WI38 (cell line): ENCODE data around the gene GRAMD2B.
"Not testable (repeated sequence)": the region's sequence is repeated elsewhere in the genome, so short reads cannot be mapped to it uniquely, and the experiment has no call there.

Source experiments
- H3K4me3 ChIP-seq: 2 replicates; pipeline ENCODE4 v1.5.1; 2011; ENCODE audit warnings: low read depth, mild to moderate bottlenecking, control low read depth, low read length
- TF ChIP-seq, protein P1 (sequence below): IDR thresholded peaks from 2 replicates; pipeline ENCODE4 v1.5.1; 2012; ENCODE audit warnings: low read depth, mild to moderate bottlenecking, control low read depth, low read length

Gene GRAMD2B, protein sequence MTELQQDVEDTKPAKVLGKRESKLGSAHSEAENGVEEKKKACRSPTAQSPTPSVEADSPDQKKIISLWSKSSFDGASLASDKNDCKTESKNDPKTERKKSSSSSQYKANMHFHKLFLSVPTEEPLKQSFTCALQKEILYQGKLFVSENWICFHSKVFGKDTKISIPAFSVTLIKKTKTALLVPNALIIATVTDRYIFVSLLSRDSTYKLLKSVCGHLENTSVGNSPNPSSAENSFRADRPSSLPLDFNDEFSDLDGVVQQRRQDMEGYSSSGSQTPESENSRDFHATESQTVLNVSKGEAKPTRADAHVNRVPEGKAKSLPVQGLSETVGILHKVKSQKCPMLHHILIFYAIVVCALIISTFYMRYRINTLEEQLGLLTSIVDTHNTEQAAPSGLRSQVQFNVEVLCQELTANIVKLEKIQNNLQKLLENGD

DNA sequence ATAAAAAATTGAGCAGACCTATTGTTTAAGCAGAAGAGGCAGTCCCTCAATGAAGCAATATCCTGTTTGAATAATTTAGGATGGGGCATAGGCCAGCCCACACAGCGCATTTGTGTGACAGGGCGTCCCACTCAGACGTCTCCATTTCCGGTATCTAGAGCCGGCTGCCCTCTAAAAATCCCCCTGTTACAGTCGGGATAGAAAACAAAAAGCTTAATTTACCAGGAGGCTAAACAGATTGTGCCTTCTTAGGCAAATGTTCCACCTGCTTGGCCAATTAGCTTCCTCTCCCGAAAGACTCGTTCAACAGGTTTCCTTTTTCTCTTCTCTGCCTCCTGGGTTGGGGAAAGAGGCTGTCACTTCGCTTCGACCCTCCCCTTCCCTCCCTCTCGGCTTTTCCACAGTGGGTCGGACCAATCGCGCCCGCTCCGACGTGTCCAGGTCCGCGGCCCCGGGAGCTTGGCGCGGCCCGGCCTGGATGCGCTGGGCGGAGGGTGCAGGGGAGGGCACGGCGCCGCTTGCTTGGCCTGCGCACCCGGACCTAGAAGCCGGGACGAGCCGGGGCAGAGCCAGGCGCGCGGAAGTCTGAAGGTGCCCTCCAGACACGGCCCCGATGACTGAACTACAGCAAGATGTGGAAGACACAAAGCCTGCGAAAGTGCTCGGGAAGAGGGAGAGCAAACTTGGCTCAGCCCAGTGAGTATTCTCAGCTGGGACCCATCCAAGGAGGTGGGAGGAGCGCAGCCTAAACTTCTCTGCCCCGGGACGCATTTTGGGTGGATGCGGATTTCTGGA is at the start of gene GRAMD2B:
TSS of gene GRAMD2B (plus strand) at position 416 of the 795 bp plus-strand sequence. CDS start at position 614, 198 bp downstream.
- peak within 1 kb of the TSS; percentile 63 for H3K4me3 ChIP-seq
- TF ChIP-seq, protein P1, sequence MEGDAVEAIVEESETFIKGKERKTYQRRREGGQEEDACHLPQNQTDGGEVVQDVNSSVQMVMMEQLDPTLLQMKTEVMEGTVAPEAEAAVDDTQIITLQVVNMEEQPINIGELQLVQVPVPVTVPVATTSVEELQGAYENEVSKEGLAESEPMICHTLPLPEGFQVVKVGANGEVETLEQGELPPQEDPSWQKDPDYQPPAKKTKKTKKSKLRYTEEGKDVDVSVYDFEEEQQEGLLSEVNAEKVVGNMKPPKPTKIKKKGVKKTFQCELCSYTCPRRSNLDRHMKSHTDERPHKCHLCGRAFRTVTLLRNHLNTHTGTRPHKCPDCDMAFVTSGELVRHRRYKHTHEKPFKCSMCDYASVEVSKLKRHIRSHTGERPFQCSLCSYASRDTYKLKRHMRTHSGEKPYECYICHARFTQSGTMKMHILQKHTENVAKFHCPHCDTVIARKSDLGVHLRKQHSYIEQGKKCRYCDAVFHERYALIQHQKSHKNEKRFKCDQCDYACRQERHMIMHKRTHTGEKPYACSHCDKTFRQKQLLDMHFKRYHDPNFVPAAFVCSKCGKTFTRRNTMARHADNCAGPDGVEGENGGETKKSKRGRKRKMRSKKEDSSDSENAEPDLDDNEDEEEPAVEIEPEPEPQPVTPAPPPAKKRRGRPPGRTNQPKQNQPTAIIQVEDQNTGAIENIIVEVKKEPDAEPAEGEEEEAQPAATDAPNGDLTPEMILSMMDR, result no peak

DNA sequence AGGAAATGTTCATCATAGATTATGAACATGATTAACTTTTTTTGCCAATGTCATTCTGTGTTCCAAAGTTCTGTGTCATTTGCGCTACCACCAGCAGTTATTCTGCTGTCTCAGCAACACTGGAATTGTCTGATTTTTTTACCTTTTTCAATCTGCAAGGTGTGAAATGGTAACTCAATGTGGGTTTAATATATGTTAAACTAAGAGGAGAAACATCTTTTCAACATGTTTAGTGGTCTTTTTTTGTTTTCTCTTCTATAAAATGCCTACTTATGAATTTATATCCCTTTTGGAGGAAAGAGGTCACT is 49.1 kb upstream of the GRAMD2B start:
- no peak overlapping the region for H3K4me3 ChIP-seq
- TF ChIP-seq, protein P1, result no peak

DNA sequence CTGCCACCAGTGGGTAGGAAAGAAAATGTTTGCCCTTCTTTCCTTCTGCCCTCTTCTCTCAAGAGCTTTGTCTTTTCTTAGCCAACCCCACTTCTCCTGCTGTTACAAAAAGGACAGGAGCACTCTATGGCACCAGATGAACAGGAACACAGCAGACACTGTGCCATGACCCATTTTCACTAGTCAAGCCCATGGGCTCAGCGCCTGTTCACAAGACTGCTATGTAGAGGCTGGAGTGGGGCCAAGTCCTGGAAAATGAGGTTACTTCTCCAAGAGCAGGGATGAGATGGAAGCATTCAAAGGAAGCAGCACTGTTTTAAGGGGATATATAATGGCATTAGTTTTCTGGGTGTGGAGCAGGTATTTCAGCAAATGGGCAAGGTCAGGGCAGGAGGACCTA is 46.8 kb upstream of the GRAMD2B start:
- TF ChIP-seq, protein P1, result no peak
- H3K4me3 ChIP-seq, result no peak overlapping the region

DNA sequence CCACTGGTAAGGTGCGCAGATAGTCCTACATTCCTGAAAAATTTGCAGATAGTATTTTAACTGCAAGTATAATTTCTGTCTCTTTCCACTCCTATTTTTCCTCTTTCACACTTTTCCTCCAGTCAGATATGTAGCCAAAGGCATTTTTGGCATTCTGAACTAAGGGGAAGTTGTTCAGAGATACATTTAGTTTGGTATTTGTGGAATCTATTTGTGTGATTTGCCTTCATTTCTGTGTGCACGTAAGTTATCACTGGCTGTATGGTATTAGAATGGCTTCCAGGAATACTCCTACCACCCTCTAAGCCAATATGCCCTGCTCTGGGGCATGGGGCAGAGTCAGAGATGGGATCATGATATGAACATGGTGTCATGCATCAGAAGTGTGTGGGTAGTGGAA is 45.8 kb upstream of the GRAMD2B start:
- TF ChIP-seq, protein P1, result no peak
- no peak overlapping the region for H3K4me3 ChIP-seq

DNA sequence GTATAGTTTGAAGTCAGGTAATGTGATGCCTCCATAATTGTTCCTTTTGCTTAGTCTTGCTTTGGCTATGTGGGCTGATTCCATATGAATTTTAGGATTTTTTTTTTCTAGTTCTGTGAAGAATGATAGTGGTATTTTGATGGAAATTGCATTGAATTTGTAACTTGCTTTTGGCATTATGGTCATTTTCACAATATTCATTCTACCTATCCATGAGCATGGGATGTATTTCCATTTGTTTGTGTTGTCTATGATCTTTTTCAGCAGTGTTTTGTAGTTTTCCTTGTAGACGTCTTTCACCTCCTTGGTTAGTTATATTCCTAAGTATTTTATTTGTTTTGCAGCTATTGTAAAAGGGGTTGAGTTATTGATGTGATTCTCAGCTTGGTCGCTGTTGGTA is 42.9 kb upstream of the GRAMD2B start:
- H3K4me3 ChIP-seq, result not testable (repeated sequence)

DNA sequence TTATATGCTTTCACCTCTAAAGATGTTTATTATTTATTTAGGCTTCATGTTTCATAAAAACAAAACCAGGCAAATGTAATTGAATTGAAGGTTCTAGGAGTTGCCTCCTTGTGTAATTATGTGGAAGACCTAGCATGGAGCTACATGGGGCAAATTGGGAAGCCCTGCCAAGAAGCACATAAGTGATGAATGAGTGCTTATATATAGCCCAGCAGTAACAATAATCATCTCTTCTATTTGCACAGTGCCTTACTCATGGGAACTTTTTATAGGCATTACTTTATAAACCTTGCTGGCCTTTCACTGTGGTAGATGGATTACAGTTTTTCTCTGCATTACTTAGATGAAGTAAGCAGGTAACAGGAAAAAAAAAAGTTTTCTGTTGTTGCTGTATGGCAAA is 40.0 kb upstream of the GRAMD2B start:
- H3K4me3 ChIP-seq, result no peak overlapping the region
- TF ChIP-seq, protein P1, result no peak

DNA sequence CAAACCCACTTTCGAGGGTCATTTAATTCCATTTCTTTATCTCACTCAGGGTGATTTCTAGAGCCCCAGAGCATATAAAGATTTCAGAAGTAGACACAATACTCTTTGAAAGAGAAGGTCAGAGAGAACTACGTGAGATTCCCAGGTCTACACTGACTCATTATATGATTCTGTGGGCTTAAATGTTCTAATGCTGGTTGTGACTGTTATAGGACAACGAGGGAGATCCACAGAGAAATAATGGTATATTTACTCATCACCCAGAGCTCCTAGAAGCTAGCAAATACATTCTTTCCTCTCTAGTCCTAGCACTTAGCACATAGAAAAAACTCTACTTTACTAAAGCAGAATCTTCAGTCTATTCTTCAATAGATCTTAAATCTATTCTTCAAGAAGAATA is 39.4 kb upstream of the GRAMD2B start:
- no peak overlapping the region for H3K4me3 ChIP-seq
- TF ChIP-seq, protein P1, result no peak
